HFF-Myc (cell line): ENCODE measurements around the gene LINC01488.

Experiments
- DNase-seq: peaks from one replicate; pipeline ENCODE4 v3.0.0-alpha.2; 2011; ENCODE audit warnings: low read depth; ENCODE audit errors: extremely low read depth
- H3K4me3 ChIP-seq: replicated peaks from 2 replicates; pipeline ENCODE4 v1.5.1; 2011; ENCODE audit warnings: low read depth, mild to moderate bottlenecking, control low read depth, low read length
- CTCF ChIP-seq: IDR thresholded peaks from 2 replicates; pipeline ENCODE4 v1.5.1; 2012; ENCODE audit warnings: mild to moderate bottlenecking, low read depth, low read length, control low read depth; ENCODE audit errors: missing control alignments

The LINC01488 gene

GRCh38 chr11:69481393-69481844, at the start of gene LINC01488:
Gene LINC01488, plus strand, starts transcription at chr11:69481663.
- no peak for TF ChIP-seq CTCF
- DNase-seq: no peak
- no peak within 1 kb of the TSS for H3K4me3 ChIP-seq

- no peak for TF ChIP-seq CTCF
- DNase-seq: no peak
- no peak overlapping the region for H3K4me3 ChIP-seq
These were observed 49.3 kb upstream of the LINC01488 start for GRCh38 chr11:69431893-69432738.

- no peak for TF ChIP-seq CTCF
- DNase-seq: no peak
These were observed 47.7 kb upstream of the LINC01488 start for GRCh38 chr11:69433741-69434140.

GRCh38 chr11:69434471-69434931, 47.0 kb upstream of the LINC01488 start:
- DNase-seq: no peak
- no peak for TF ChIP-seq CTCF
- no peak overlapping the region for H3K4me3 ChIP-seq

More at GRCh38 chr11:69433741-69434140, 47.7 kb upstream of the LINC01488 start:
- H3K4me3 ChIP-seq: no peak overlapping the region

GRCh38 chr11:69435161-69435986, 46.1 kb upstream of the LINC01488 start:
- DNase-seq: no peak
- no peak overlapping the region for H3K4me3 ChIP-seq
- TF ChIP-seq CTCF: no peak

GRCh38 chr11:69436041-69436982, 45.2 kb upstream of the LINC01488 start:
- no peak for DNase-seq
- no peak for TF ChIP-seq CTCF
- H3K4me3 ChIP-seq: no peak overlapping the region
